Measurements from ENCODE around the gene NR1H3.

Gene NR1H3

GRCh38 chr11:47269829-47270305 lies 12.1 kb downstream of the NR1H3 start, which contains the start of gene MADD:
TSS of gene MADD (plus strand) at chr11:47270133.
- DNase-seq (ENCODE audit: low read depth), result peak; percentile 75

- peak; percentile 44 for DNase-seq (ENCODE audit: low read depth)
Observed at GRCh38 chr11:47270331-47271271, 12.8 kb downstream of the NR1H3 start.

- DNase-seq (ENCODE audit: low read depth), result no peak
Observed at GRCh38 chr11:47271328-47271727, 13.5 kb downstream of the NR1H3 start.

- DNase-seq (ENCODE audit: low read depth), result no peak
Observed at GRCh38 chr11:47271961-47272661, 14.3 kb downstream of the NR1H3 start.

GRCh38 chr11:47272706-47273105 lies 14.9 kb downstream of the NR1H3 start:
- DNase-seq (ENCODE audit: low read depth), result no peak

- DNase-seq (ENCODE audit: low read depth), result no peak
Observed at GRCh38 chr11:47274495-47275235, 16.9 kb downstream of the NR1H3 start.

- no peak for DNase-seq (ENCODE audit: low read depth)
Observed at GRCh38 chr11:47276923-47277322, 19.1 kb downstream of the NR1H3 start.

- DNase-seq (ENCODE audit: low read depth), result no peak
Observed at GRCh38 chr11:47278058-47278457, 20.3 kb downstream of the NR1H3 start.

GRCh38 chr11:47278769-47279168 lies 21.0 kb downstream of the NR1H3 start:
- no peak for DNase-seq (ENCODE audit: low read depth)

- DNase-seq (ENCODE audit: low read depth), result no peak
Observed at GRCh38 chr11:47280099-47280498, 22.3 kb downstream of the NR1H3 start.

- no peak for DNase-seq (ENCODE audit: low read depth)
Observed at GRCh38 chr11:47280860-47281259, 23.1 kb downstream of the NR1H3 start.

- no peak for DNase-seq (ENCODE audit: low read depth)
Observed at GRCh38 chr11:47282462-47282861, 24.7 kb downstream of the NR1H3 start.

GRCh38 chr11:47284151-47284550 lies 26.4 kb downstream of the NR1H3 start:
- DNase-seq (ENCODE audit: low read depth), result no peak

GRCh38 chr11:47285969-47286770 lies 28.4 kb downstream of the NR1H3 start:
- DNase-seq (ENCODE audit: low read depth), result no peak

GRCh38 chr11:47288066-47288465 lies 30.3 kb downstream of the NR1H3 start:
- no peak for DNase-seq (ENCODE audit: low read depth)

GRCh38 chr11:47289856-47290255 lies 32.1 kb downstream of the NR1H3 start:
- no peak for DNase-seq (ENCODE audit: low read depth)

GRCh38 chr11:47295385-47295784 lies 37.6 kb downstream of the NR1H3 start:
- no peak for DNase-seq (ENCODE audit: low read depth)

- no peak for DNase-seq (ENCODE audit: low read depth)
Observed at GRCh38 chr11:47296045-47296444, 38.2 kb downstream of the NR1H3 start.

GRCh38 chr11:47299078-47299477 lies 41.3 kb downstream of the NR1H3 start:
- no peak for DNase-seq (ENCODE audit: low read depth)

- no peak for DNase-seq (ENCODE audit: low read depth)
Observed at GRCh38 chr11:47302853-47303252, 45.1 kb downstream of the NR1H3 start.

- DNase-seq (ENCODE audit: low read depth), result peak; percentile 33
Observed at GRCh38 chr11:47305734-47306483, 48.1 kb downstream of the NR1H3 start.
